ENCODE measurements around the gene MFSD8.

GRCh38 chr4:127997534-127998388 lies 32.8 kb upstream of the MFSD8 start:
- TF ChIP-seq CTCF (IDR thresholded peaks at IDR 0.05), result no peak
- TF ChIP-seq POLR2A (IDR thresholded peaks at IDR 0.05), result no peak

Data from testis (tissue), 2 donors.